ENCODE measurements around the gene MVK.

DNA sequence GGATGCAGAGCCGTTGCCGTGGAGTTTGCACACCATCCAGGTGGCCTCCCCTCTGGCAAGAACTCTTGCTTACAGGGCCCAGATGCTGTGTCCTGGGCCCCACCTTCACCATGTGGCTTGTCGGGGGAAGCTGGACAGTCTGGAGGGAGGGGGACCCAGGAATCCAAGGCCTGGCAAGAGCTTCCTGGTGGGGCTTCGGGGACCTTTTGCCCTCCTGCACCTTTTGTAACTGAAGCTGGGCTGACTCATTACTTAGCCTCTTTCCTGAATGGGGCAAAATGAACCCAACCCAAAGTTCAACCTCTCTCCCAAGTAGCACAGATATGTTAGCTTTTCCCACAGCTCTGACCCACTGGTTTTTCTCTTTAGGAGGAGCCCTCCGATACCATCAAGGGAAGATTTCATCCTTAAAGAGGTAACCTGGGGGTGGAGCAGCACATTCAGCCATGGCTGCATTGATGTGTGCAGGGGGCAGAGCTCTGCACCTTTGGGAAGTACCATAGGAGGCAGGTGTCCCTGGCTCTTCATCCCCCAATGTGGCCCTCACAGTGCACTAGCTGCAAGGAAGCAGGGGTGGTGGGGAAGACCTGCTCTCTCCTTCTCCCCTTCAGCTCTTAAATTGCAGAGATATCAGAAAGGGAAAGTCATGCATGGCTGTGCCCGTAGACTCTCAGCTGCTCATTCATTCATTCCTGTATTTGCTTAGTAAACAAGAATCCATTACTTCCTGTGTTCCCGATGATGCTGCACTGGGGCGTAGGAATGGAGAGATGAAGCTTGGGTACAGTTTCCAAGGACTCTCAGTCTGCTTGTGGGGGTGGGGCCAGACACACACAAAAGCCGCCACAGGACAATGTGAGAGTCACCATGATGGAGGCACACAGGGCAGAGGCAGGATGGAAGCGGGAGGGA is 13.0 kb downstream of the MVK start:
- TF ChIP-seq, protein P1, sequence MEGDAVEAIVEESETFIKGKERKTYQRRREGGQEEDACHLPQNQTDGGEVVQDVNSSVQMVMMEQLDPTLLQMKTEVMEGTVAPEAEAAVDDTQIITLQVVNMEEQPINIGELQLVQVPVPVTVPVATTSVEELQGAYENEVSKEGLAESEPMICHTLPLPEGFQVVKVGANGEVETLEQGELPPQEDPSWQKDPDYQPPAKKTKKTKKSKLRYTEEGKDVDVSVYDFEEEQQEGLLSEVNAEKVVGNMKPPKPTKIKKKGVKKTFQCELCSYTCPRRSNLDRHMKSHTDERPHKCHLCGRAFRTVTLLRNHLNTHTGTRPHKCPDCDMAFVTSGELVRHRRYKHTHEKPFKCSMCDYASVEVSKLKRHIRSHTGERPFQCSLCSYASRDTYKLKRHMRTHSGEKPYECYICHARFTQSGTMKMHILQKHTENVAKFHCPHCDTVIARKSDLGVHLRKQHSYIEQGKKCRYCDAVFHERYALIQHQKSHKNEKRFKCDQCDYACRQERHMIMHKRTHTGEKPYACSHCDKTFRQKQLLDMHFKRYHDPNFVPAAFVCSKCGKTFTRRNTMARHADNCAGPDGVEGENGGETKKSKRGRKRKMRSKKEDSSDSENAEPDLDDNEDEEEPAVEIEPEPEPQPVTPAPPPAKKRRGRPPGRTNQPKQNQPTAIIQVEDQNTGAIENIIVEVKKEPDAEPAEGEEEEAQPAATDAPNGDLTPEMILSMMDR (IDR thresholded peaks at IDR 0.05), result no peak
- TF ChIP-seq POLR2A (IDR thresholded peaks at IDR 0.05), result no peak

Data from body of pancreas (tissue), 4 donors.